Loucy (cell line): ENCODE data around the gene CCDC185.

ENCODE experiments used
- H2AFZ ChIP-seq: fragments of 200-600 bp; sonication (generic); 2 replicates; pipeline ENCODE4 v1.6.0; 2016; ENCODE audit warnings: antibody characterized with exemption, mild to moderate bottlenecking, low read length, moderate library complexity
- H3F3A ChIP-seq: fragments of 200-600 bp; 2 replicates; pipeline ENCODE4 v1.6.0; 2016; ENCODE audit warnings: antibody characterized with exemption, low read depth, mild to moderate bottlenecking
- H3K27me3 ChIP-seq: fragments of 200-600 bp; sonication (generic); 2 replicates; pipeline ENCODE4 v1.6.1; 2014; ENCODE audit warnings: low read length, mild to moderate bottlenecking; ENCODE audit not compliant: insufficient read depth, poor library complexity, severe bottlenecking
- H3K36me3 ChIP-seq: fragments of 200-600 bp; sonication (generic); 2 replicates; pipeline ENCODE4 v1.6.1; 2016; ENCODE audit warnings: low read length; ENCODE audit not compliant: insufficient read depth
- H3K4me1 ChIP-seq: fragments of 200-600 bp; sonication (generic); 2 replicates; pipeline ENCODE4 v1.5.1; 2014; ENCODE audit warnings: low read length, mild to moderate bottlenecking; ENCODE audit not compliant: insufficient read depth, poor library complexity, severe bottlenecking
- H3K4me2 ChIP-seq: fragments of 200-600 bp; sonication (generic); 2 replicates; pipeline ENCODE4 v1.6.0; 2014; ENCODE audit warnings: antibody characterized with exemption, low read length, low read depth, mild to moderate bottlenecking; ENCODE audit not compliant: poor library complexity, severe bottlenecking
- H3K4me3 ChIP-seq: fragments of 200-600 bp; sonication (generic); 2 replicates; pipeline ENCODE4 v1.5.1; 2014; ENCODE audit warnings: low read length, mild to moderate bottlenecking, mixed read lengths; ENCODE audit not compliant: poor library complexity, severe bottlenecking
- H3K79me2 ChIP-seq: fragments of 200-600 bp; sonication (generic); 2 replicates; pipeline ENCODE4 v1.6.1; 2014; ENCODE audit warnings: low read length; ENCODE audit not compliant: insufficient read depth
- H3K9ac ChIP-seq: fragments of 200-600 bp; sonication (generic); 2 replicates; pipeline ENCODE4 v1.6.0; 2014; ENCODE audit warnings: mild to moderate bottlenecking, low read depth, low read length, moderate library complexity; ENCODE audit not compliant: poor library complexity, severe bottlenecking
- H3K9me2 ChIP-seq: fragments of 200-600 bp; sonication (generic); replicated peaks from 2 replicates; pipeline ENCODE4 v1.6.1; 2016; ENCODE audit warnings: low read depth, low read length, mixed read lengths
- H3K9me3 ChIP-seq: fragments of 200-600 bp; sonication (generic); 2 replicates; pipeline ENCODE4 v1.6.1; 2014; ENCODE audit warnings: mild to moderate bottlenecking, antibody characterized with exemption, low read length, low read depth; ENCODE audit not compliant: insufficient read depth
- H4K20me1 ChIP-seq: fragments of 200-600 bp; sonication (generic); 2 replicates; pipeline ENCODE4 v1.6.0; 2014; ENCODE audit warnings: antibody characterized with exemption, low read length, mild to moderate bottlenecking; ENCODE audit not compliant: insufficient read depth, poor library complexity, severe bottlenecking
- CTCF ChIP-seq: fragments of 200-600 bp; sonication (generic); conservative IDR thresholded peaks from 2 replicates; pipeline ENCODE4 v1.5.1; 2014; ENCODE audit warnings: mild to moderate bottlenecking, antibody characterized with exemption, low read length
- EZH2phosphoT487 ChIP-seq: fragments of 200-600 bp; IDR thresholded peaks from 2 replicates; pipeline ENCODE4 v1.6.1; 2018; ENCODE audit warnings: antibody characterized with exemption, mild to moderate bottlenecking, moderate library complexity, borderline replicate concordance

The CCDC185 gene

DNA sequence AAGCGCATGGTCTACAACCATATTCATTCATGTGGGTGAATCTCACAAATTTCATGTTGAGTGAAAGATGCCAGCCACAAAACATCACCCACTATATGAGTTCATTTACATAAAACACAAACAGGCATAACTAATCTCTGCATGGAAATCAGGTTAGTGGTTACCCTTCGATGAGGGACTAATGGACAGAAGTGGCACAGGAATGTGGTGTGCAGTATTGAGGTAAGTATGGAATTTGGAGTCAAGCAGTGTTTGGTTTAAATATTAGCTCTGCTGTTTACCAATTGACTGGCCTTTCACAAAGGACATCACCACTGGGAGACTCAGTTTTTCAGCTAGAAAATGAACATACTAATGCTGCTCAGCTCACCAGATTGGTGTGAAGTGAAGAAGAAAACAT, 24.2 kb downstream of the CCDC185 start:
- no peak overlapping the region for H2AFZ ChIP-seq
- no peaks in the 10 kb centered on the region for H3K9me3 ChIP-seq
- no peaks in the 10 kb centered on the region for H3K9me2 ChIP-seq
- no peaks in the 10 kb centered on the region for H3K4me1 ChIP-seq
- H3K36me3 ChIP-seq, result no peaks in the 10 kb centered on the region
- no peaks in the 10 kb centered on the region for H3F3A ChIP-seq
- no peaks in the 10 kb centered on the region for H4K20me1 ChIP-seq
- H3K4me3 ChIP-seq, result no peak overlapping the region
- no peak overlapping the region for H3K4me2 ChIP-seq
- no peaks in the 10 kb centered on the region for H3K79me2 ChIP-seq
- no peak for TF ChIP-seq EZH2phosphoT487
- no peak for TF ChIP-seq CTCF
- H3K27me3 ChIP-seq, result no peaks in the 10 kb centered on the region
- no peak overlapping the region for H3K9ac ChIP-seq

DNA sequence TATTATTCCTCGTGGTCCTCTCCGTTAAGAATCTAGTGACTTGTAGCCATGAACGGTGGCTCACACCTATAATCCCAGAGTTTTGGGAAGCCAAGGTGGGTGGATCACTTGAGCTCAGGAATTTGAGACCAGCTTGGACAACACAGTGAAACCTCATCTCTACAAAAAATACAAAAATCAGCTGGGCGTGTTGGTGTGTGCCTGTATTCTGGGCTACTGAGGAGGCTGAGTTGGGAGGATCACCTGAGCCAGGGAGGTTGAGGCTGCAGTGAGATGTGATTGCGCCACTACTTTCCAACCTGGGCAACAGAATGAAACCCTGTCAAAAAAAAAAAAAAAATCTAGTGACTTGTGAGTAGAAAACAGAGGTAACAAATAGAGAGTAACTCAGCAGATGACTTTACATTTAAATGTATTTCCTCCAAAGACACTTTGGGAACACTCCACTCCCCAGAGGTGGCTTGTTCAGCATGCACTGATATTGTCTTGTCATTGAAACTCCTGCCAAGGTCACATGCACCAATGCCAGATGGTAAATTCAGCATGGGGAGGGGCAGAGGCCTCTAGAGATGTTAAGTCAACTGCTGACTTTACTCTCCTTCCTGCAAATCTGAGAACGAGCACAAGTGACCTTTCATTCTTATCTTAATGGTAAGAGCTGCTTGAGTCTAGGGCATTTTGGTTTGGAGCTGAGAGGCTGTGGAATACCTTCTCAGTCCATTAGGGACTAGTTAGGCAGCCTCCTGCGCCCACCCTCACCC, 24.9 kb downstream of the CCDC185 start:
- Histone ChIP-seq H4K20me1 (no peaks in the 10 kb centered on the region), H3K9me3 (no peaks in the 10 kb centered on the region), H3F3A (no peaks in the 10 kb centered on the region), H3K79me2 (no peaks in the 10 kb centered on the region), H3K27me3 (no peaks in the 10 kb centered on the region), H3K4me3 (no peak overlapping the region), H3K36me3 (no peaks in the 10 kb centered on the region), H3K4me1 (no peaks in the 10 kb centered on the region), H2AFZ (no peak overlapping the region), H3K4me2 (no peak overlapping the region), H3K9ac (no peak overlapping the region), H3K9me2 (no peaks in the 10 kb centered on the region)
- TF ChIP-seq EZH2phosphoT487, result no peak
- no peak for TF ChIP-seq CTCF

- Histone ChIP-seq H3K79me2 (no peaks in the 10 kb centered on the region), H3K27me3 (no peaks in the 10 kb centered on the region), H3K4me2 (no peak overlapping the region), H3K36me3 (no peaks in the 10 kb centered on the region), H4K20me1 (no peaks in the 10 kb centered on the region), H3K9me2 (no peaks in the 10 kb centered on the region), H3F3A (no peaks in the 10 kb centered on the region), H3K4me3 (no peak overlapping the region), H3K9ac (no peak overlapping the region), H3K9me3 (no peaks in the 10 kb centered on the region), H2AFZ (no peak overlapping the region), H3K4me1 (no peaks in the 10 kb centered on the region)
- TF ChIP-seq CTCF (no peak), EZH2phosphoT487 (no peak)
Observed at GRCh38 chr1:223419115-223419514, 25.9 kb downstream of the CCDC185 start.
